ENCODE data around the gene ATG7. TPM values are rescaled to one million over a fixed set of nuclear protein-coding genes. Genes with fewer than 3 reads are reported as not detected.

The ATG7 gene
- total RNA-seq, 4 donors from 2014 or later: 20.6 to 50.4 (median 39.9) TPM

DNA sequence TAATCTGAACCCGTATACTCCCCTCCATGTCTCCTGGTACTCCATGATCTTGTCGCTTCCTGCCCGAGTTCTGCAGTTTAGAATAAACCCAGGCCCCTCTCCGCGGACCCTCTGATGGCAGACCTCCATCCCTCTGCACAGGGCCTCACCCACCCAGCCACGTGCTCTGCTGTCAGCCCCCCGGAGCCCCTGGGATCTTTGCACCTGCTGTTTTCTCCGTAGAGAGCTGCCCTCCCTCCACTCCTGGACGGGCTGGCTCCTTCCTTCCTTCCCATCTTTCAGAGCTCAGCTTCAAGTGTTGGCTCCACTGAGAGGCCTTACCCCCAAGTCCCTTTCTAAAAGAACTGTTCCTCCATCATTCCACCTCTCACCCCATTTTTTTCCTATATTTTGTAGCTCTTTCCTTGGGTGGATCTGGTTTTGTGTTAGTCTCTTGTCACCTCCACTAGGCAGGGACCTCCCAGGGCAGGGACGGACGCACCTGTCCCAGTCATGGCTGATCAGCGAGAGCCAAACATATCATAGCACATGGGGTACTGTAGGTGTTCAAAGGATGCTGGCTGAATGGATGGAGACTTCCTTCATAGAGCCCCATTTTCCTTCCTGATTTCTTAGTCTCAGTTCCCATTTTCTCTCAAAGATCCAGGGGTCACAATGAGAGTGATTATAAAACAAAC, 264.9 kb downstream of the ATG7 start:
- TF ChIP-seq CTCF (IDR thresholded peaks at IDR 0.05): no peak
- TF ChIP-seq POLR2AphosphoS5 (IDR thresholded peaks at IDR 0.05): no peak
- no peak for TF ChIP-seq EP300 (IDR thresholded peaks at IDR 0.05)
- no peak for TF ChIP-seq POLR2A (IDR thresholded peaks at IDR 0.05; ENCODE audit: low read depth)
- H3K4me1 ChIP-seq: peaks cover 7 to 27% (median 17%) of the 10 kb centered on the region in 4 donors
- H3K36me3 ChIP-seq: no peaks in the 10 kb centered on the region
- DNase-seq (ENCODE audit: extremely low spot score): no peak
- 95% methylated on average over 12 of the region's 12 CpGs for WGBS
- intact Hi-C loops (cut with DNase I): loop anchor here (10.0 kb wide), 1 partner anchor 152 kb away; no protein-coding TSS in a partner anchor
- no peak overlapping the region for H3K4me3 ChIP-seq
- no peaks in the 10 kb centered on the region for H3K9me3 ChIP-seq
- no peaks in the 10 kb centered on the region for H3K27me3 ChIP-seq
- no peak overlapping the region for H3K27ac ChIP-seq (replicated peaks in 1 of 4)

DNA sequence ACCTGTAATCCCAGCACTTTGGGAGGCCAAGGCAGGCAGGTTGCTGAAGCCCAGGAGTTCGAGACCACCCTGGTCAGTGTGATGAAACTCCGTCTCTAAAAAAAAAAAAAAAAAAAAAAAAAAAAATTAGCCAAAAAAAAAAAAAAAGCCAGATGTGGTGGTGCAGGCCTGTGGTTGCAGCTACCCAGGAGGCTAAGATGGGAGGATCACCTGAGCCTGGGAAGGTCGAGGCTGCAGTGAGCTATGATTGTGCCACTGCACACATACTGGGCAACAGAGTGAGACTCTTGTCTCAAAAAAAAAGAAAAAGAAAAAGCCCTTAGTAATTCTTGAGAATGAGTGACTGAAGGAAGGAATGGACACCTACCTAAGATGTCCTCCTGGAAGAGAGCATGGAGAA, 266.4 kb downstream of the ATG7 start:
- over 99% methylated on average over 3 of the region's 3 CpGs for WGBS
- H3K27me3 ChIP-seq: no peaks in the 10 kb centered on the region
- H3K4me1 ChIP-seq: peaks cover 4 to 21% (median 9%) of the 10 kb centered on the region in 4 donors
- peaks cover 0 to 3% (median 0%) of the 10 kb centered on the region in 4 donors for H3K9me3 ChIP-seq
- DNase-seq (ENCODE audit: extremely low spot score): no peak
- intact Hi-C loops (cut with DNase I): loop anchor here (10.0 kb wide), 1 partner anchor 154 kb away; no protein-coding TSS in a partner anchor
- H3K4me3 ChIP-seq: no peak overlapping the region
- H3K27ac ChIP-seq (replicated peaks in 1 of 4): no peak overlapping the region
- no peaks in the 10 kb centered on the region for H3K36me3 ChIP-seq
- TF ChIP-seq CTCF (IDR thresholded peaks at IDR 0.05) (no peak), POLR2AphosphoS5 (IDR thresholded peaks at IDR 0.05) (no peak), POLR2A (IDR thresholded peaks at IDR 0.05; ENCODE audit: low read depth) (no peak), EP300 (IDR thresholded peaks at IDR 0.05) (no peak)

GRCh38 chr3:11539218-11539617, 267.0 kb downstream of the ATG7 start:
- Histone ChIP-seq H3K4me3 (no peak overlapping the region), H3K4me1 (peaks cover 5 to 16% (median 6%) of the 10 kb centered on the region in 4 donors), H3K36me3 (no peaks in the 10 kb centered on the region), H3K27ac (replicated peaks in 1 of 4) (no peak overlapping the region), H3K27me3 (no peaks in the 10 kb centered on the region), H3K9me3 (peaks cover 0 to 9% (median 0%) of the 10 kb centered on the region in 4 donors)
- intact Hi-C loops (cut with DNase I): loop anchor here (10.0 kb wide), 1 partner anchor 154 kb away; no protein-coding TSS in a partner anchor
- no peak for DNase-seq (ENCODE audit: extremely low spot score)
- WGBS: 94% methylated on average over 5 of the region's 5 CpGs
- no peak for TF ChIP-seq POLR2A (IDR thresholded peaks at IDR 0.05; ENCODE audit: low read depth)
- no peak for TF ChIP-seq EP300 (IDR thresholded peaks at IDR 0.05)
- no peak for TF ChIP-seq POLR2AphosphoS5 (IDR thresholded peaks at IDR 0.05)
- TF ChIP-seq CTCF (IDR thresholded peaks at IDR 0.05): no peak

- intact Hi-C loops (cut with DNase I): loop anchor here (10.0 kb wide), 1 partner anchor 155 kb away; no protein-coding TSS in a partner anchor
- peaks cover 0 to 9% (median 0%) of the 10 kb centered on the region in 4 donors for H3K9me3 ChIP-seq
- DNase-seq (ENCODE audit: extremely low spot score): no peak
- 97% methylated on average over 14 of the region's 14 CpGs for WGBS
- no peak overlapping the region for H3K27ac ChIP-seq (replicated peaks in 1 of 4)
- peaks cover 7 to 18% (median 8%) of the 10 kb centered on the region in 4 donors for H3K4me1 ChIP-seq
- H3K27me3 ChIP-seq: no peaks in the 10 kb centered on the region
- no peaks in the 10 kb centered on the region for H3K36me3 ChIP-seq
- TF ChIP-seq EP300 (IDR thresholded peaks at IDR 0.05) (no peak), POLR2AphosphoS5 (IDR thresholded peaks at IDR 0.05) (no peak), CTCF (IDR thresholded peaks at IDR 0.05) (no peak)
- H3K4me3 ChIP-seq: no peak overlapping the region
Measured at GRCh38 chr3:11539677-11540076, 267.5 kb downstream of the ATG7 start.
